HT-29 (cell line): ENCODE data around the gene AMBRA1. TPM values are rescaled to one million over a fixed set of nuclear protein-coding genes. Genes with fewer than 3 reads are reported as not detected.
"Not testable (repeated sequence)": the region's sequence is repeated elsewhere in the genome, so short reads cannot be mapped to it uniquely, and the experiment has no call there.

Experiments
- DNase-seq: peaks from one replicate; pipeline ENCODE4 v3.0.0-alpha.2; 2015; ENCODE audit warnings: low spot score
- total RNA-seq: library from RNA; depleted of rRNA; stranded (reverse); fragments of >200 nt; shearing (Covaris generic); gene quantifications from 2 replicates; pipeline ENCODE4 v1.2.3, GENCODE V29; 2014

The AMBRA1 gene
- total RNA-seq, 1 experiment from 2014 or later = 34.0 TPM

- no peak for DNase-seq
Measured at GRCh38 chr11:46383404-46383758, 210.4 kb downstream of the AMBRA1 start.

- DNase-seq = peak; percentile 66
Measured at GRCh38 chr11:46382646-46383403, 211.0 kb downstream of the AMBRA1 start.

GRCh38 chr11:46381819-46382645, 211.8 kb downstream of the AMBRA1 start:
- DNase-seq = no peak

GRCh38 chr11:46381048-46381818, 212.6 kb downstream of the AMBRA1 start, which contains the start of gene MDK:
TSS of gene MDK (plus strand) at chr11:46381669. CDS start at chr11:46382058, 389 bp downstream.
- no peak for DNase-seq

- peak; percentile 58 for DNase-seq
Measured at GRCh38 chr11:46380340-46381047, 213.3 kb downstream of the AMBRA1 start.

GRCh38 chr11:46379482-46380293, 214.1 kb downstream of the AMBRA1 start:
- DNase-seq = peak; percentile 80

GRCh38 chr11:46378811-46379481, 214.9 kb downstream of the AMBRA1 start:
- DNase-seq = no peak

GRCh38 chr11:46378296-46378695, 215.5 kb downstream of the AMBRA1 start:
- DNase-seq = no peak

- DNase-seq = no peak
Measured at GRCh38 chr11:46377831-46378230, 216.0 kb downstream of the AMBRA1 start.

GRCh38 chr11:46377290-46377689, 216.5 kb downstream of the AMBRA1 start:
- no peak for DNase-seq

- no peak for DNase-seq
Measured at GRCh38 chr11:46376258-46377050, 217.4 kb downstream of the AMBRA1 start.

GRCh38 chr11:46375392-46376101, 218.3 kb downstream of the AMBRA1 start:
- DNase-seq = no peak

GRCh38 chr11:46374815-46375214, 219.0 kb downstream of the AMBRA1 start:
- no peak for DNase-seq

GRCh38 chr11:46373787-46374740, 219.8 kb downstream of the AMBRA1 start:
- DNase-seq = no peak

- DNase-seq = not testable (repeated sequence)
Measured at GRCh38 chr11:46372501-46372900, 221.3 kb downstream of the AMBRA1 start.

GRCh38 chr11:46372086-46372485, 221.7 kb downstream of the AMBRA1 start:
- DNase-seq = no peak

GRCh38 chr11:46371262-46371661, 222.6 kb downstream of the AMBRA1 start:
- DNase-seq = not testable (repeated sequence)
